Lower lobe of right lung (tissue), 2 donors: ENCODE measurements around the gene S100A7. TPM values are rescaled to one million over a fixed set of nuclear protein-coding genes. Genes with fewer than 3 reads are reported as not detected.
"Not testable (repeated sequence)": the region's sequence is repeated elsewhere in the genome, so short reads cannot be mapped to it uniquely, and the experiment has no call there.

ENCODE experiments used
- ATAC-seq, 2 donors: fragments of 200-7000 bp; cut with Tn5 transposase; one replicate each; pipeline ENCODE4 v1.9.1; 2020 to 2022; ENCODE audit warnings: mild to moderate bottlenecking in 2 of 2, moderate library complexity in 2 of 2
- DNase-seq: peaks from one replicate; pipeline ENCODE4 v3.0.0-alpha.2; 2020
- H3K27ac ChIP-seq: fragments of 200-600 bp; one replicate; pipeline ENCODE4 v1.8.0; 2022
- H3K27me3 ChIP-seq: fragments of 200-600 bp; one replicate; pipeline ENCODE4 v1.8.0; 2022; ENCODE audit warnings: low read depth
- H3K36me3 ChIP-seq: fragments of 200-600 bp; one replicate; pipeline ENCODE4 v1.8.0; 2022; ENCODE audit warnings: mild to moderate bottlenecking
- H3K4me1 ChIP-seq: fragments of 200-600 bp; one replicate; pipeline ENCODE4 v1.8.0; 2022
- H3K4me3 ChIP-seq: fragments of 200-600 bp; one replicate; pipeline ENCODE4 v1.8.0; 2022; ENCODE audit warnings: mild to moderate bottlenecking
- H3K9me3 ChIP-seq: fragments of 200-600 bp; one replicate; pipeline ENCODE4 v1.8.0; 2022
- intact Hi-C: fragments of 100-400 bp; cut with DNase I; formaldehyde crosslinking; loops from one replicate; pipeline ENCODE4 v1.11.0; 2022
- total RNA-seq: library from RNA; stranded (reverse); fragmentation: NEBNext Ultra II Directional; extraction: Animal tissue kit (Norgen Biotek cat#: 25700); gene quantifications from one replicate; pipeline ENCODE4 v1.2.1, GENCODE V29; 2021
- TF ChIP-seq, protein P1 (sequence below): fragments of 200-600 bp; IDR thresholded peaks from one replicate; pipeline ENCODE4 v1.8.0; 2022; ENCODE audit warnings: antibody characterized with exemption, mild to moderate bottlenecking
- donor health status: DM: no; HTN: yes; CAD: no; lungs with severe emphysema.

The S100A7 gene
- total RNA-seq, 1 donor from 2014 or later: not detected

DNA sequence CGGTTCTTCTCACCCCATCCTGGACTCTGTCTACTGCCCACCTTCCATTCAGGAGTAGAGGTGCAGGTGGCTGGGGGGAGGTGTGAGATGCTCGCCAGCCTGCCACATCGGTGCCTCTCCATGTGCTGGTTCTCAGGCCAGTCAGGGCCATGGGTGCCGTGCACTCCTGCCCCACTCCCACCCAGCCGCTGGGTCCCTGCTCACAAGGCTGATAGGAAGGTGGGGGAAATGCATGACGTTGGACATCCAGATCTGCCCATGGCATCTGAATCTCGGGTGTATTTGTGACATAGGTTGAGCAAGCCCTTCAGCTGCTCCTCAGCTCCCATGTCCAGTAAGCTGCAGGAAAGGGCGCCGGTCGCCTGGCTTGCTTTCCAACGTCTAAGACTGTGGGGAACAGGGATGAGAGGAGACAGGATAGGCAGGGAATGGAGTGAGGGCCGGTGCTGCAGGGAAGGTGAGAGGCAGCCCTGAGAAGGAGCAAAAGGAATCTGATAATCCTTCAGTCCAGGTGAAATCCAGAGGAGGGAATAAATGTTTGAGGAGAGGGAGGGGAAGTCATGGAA lies 32.3 kb downstream of the S100A7 start:
- TF ChIP-seq, protein P1, sequence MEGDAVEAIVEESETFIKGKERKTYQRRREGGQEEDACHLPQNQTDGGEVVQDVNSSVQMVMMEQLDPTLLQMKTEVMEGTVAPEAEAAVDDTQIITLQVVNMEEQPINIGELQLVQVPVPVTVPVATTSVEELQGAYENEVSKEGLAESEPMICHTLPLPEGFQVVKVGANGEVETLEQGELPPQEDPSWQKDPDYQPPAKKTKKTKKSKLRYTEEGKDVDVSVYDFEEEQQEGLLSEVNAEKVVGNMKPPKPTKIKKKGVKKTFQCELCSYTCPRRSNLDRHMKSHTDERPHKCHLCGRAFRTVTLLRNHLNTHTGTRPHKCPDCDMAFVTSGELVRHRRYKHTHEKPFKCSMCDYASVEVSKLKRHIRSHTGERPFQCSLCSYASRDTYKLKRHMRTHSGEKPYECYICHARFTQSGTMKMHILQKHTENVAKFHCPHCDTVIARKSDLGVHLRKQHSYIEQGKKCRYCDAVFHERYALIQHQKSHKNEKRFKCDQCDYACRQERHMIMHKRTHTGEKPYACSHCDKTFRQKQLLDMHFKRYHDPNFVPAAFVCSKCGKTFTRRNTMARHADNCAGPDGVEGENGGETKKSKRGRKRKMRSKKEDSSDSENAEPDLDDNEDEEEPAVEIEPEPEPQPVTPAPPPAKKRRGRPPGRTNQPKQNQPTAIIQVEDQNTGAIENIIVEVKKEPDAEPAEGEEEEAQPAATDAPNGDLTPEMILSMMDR: no peak
- no peak overlapping the region for H3K4me3 ChIP-seq
- no peaks in the 10 kb centered on the region for H3K9me3 ChIP-seq
- intact Hi-C loops: no loop called here
- DNase-seq (no peak), ATAC-seq (no peak)
- no peak overlapping the region for H3K27ac ChIP-seq
- no peaks in the 10 kb centered on the region for H3K36me3 ChIP-seq
- peaks cover 12% of the 10 kb centered on the region for H3K27me3 ChIP-seq
- H3K4me1 ChIP-seq: no peaks in the 10 kb centered on the region

DNA sequence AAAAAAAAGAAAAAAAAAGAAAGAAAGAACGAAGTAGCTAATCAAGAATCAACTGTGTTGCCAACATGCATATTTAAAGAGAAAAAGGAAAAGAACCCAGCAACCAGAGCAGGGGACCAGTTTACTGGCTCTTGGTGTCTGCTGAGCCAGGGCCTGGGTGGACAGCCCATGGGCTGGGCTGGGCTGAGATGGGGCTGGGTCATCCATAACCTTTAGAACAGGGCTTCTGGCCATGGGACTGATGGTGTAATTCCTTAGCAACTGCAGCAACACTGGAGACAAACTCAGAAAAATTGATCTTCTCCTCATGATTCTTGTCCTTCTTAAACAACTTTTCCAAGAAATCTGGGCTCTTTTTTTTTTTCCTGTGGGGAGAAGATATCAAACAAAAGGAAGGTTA lies 33.6 kb downstream of the S100A7 start:
- intact Hi-C loops: no loop called here
- ATAC-seq (no peak), DNase-seq (no peak)

DNA sequence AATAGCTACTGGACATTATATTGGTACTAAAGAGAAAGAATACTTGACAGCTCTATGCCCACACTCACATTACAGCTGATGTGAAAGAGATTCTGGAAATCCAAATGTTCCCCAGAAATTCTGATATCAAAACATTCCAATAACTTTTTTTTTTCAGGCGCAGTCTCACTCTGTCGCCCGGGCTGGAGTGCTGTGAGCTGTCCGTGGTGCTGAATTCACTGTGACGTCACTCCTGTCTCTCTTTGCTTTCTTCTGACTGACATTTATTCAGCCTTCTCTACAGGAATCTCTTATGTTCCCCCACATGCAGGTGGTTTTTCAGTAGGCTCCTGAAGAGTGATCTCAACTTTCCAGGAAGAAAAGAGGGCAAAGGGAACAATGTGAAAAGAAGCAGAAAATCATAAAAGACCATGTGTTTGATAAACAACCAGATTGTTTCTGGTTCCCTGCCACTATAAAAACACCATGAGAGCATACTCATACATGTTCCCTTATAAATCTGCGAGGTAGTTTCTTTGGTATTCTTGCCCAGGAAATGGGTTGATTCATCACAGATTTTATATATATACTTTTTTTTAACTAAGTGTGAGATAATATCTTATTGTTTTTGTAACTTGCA lies 37.9 kb downstream of the S100A7 start:
- peaks cover 19% of the 10 kb centered on the region for H3K27me3 ChIP-seq
- ATAC-seq (peak; percentile 64 to 66), DNase-seq (peak; percentile 75)
- intact Hi-C loops: no loop called here
- TF ChIP-seq, protein P1: no peak
- H3K27ac ChIP-seq: no peak overlapping the region
- H3K4me1 ChIP-seq: no peaks in the 10 kb centered on the region
- no peak overlapping the region for H3K4me3 ChIP-seq
- H3K9me3 ChIP-seq: no peaks in the 10 kb centered on the region
- no peaks in the 10 kb centered on the region for H3K36me3 ChIP-seq

More for the DNA sequence above, 33.6 kb downstream of the S100A7 start:
- TF ChIP-seq, protein P1: no peak
- H3K4me1 ChIP-seq: no peaks in the 10 kb centered on the region
- H3K4me3 ChIP-seq: no peak overlapping the region
- no peaks in the 10 kb centered on the region for H3K9me3 ChIP-seq
- peaks cover 12% of the 10 kb centered on the region for H3K27me3 ChIP-seq
- no peaks in the 10 kb centered on the region for H3K36me3 ChIP-seq
- H3K27ac ChIP-seq: no peak overlapping the region

DNA sequence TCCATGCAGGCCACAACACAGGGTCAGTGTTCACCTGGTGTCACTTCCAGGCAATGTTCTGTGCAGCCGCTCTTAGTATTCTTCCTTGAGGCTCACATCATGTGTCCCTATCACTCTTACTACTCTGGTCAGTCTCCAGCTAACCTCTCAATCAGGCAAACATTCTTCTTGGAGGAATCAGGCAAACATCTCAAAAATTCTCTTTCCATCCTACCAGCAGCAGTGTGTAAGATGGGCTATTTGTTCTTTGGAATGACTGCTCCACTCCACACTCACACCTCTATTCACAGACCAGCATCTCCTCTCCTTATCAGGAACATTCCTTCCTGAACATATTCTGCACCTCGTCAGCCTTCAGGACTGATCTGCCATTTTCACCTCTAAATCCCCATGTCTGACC lies 40.1 kb downstream of the S100A7 start:
- Histone ChIP-seq H3K36me3 (no peaks in the 10 kb centered on the region), H3K9me3 (no peaks in the 10 kb centered on the region), H3K27ac (no peak overlapping the region), H3K4me1 (no peaks in the 10 kb centered on the region), H3K27me3 (peaks cover 19% of the 10 kb centered on the region), H3K4me3 (no peak overlapping the region)
- TF ChIP-seq, protein P1: no peak
- intact Hi-C loops: no loop called here
- DNase-seq: no peak
- no peak for ATAC-seq

DNA sequence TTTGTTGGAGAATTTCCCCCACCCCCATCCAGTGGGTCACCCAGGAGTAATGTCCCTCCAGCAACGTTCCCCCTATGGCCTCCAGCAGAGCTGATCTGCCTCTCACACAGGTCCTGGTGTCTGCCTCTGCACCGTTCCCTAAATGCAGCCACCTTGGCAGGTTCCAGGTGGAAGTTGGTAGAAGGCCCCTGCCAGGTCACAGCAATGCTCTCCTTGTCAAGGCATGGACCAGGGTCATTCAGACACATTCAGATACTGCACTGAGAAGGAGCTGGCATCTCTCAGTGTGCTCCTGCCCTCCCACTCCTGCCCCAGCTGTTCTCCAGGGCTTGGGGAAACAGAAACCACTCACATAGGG lies 41.0 kb downstream of the S100A7 start:
- intact Hi-C loops, H3K9me3 ChIP-seq, H3K36me3 ChIP-seq, H3K4me1 ChIP-seq, DNase-seq, H3K4me3 ChIP-seq, H3K27ac ChIP-seq, ATAC-seq: not testable (repeated sequence)
- H3K27me3 ChIP-seq: peaks cover 17% of the 10 kb centered on the region

DNA sequence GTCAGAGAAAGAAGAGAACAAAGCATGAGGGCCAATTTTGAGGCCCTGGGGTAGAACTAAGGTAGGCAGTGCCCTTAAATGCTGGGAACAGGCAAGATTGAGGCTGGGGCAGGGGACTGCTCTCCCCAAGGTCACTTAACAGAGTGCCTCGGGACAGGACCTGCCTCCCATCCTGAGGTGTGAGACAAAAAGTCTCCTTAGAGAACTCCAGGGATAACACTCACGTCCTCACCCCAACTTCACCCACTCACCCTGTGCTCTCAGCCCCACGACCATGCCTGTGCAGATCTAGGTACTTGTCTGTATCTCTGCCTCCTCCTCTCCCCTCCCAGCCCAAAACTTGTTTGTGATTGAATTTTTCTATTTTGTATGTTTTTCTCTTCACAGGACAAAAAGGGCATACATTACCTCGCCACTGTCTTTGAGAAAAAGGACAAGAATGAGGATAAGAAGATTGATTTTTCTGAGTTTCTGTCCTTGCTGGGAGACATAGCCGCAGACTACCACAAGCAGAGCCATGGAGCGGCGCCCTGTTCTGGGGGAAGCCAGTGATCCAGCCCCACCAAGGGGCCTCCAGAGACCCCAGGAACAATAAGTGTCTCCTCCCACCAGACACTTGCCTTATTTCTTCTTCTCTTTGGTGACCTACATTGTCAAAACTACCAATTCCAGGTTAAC lies 41.6 kb downstream of the S100A7 start:
- H3K27me3 ChIP-seq: peaks cover 12% of the 10 kb centered on the region
- H3K36me3 ChIP-seq, H3K4me1 ChIP-seq, ATAC-seq, DNase-seq, H3K4me3 ChIP-seq, H3K27ac ChIP-seq, H3K9me3 ChIP-seq, intact Hi-C loops: not testable (repeated sequence)
